Activated CD4-positive, alpha-beta T cell treated with anti-CD3 and anti-CD28 coated beads, Interleukin-2, amount 10 ng/mL, durations not matched to agents 24 days and 14 days (primary cell): Measurements from ENCODE around the gene LRRC1. TPM values are rescaled to one million over a fixed set of nuclear protein-coding genes. Genes with fewer than 3 reads are reported as not detected.

Experiments
- DNase-seq: peaks from one replicate; pipeline ENCODE4 v3.0.0; 2022
- H3K27ac Mint-ChIP-seq: one replicate; pipeline ENCODE4 v1.8.0; 2022; ENCODE audit warnings: mild to moderate bottlenecking, mixed read lengths
- H3K27me3 Mint-ChIP-seq: one replicate; pipeline ENCODE4 v1.8.0; 2022; ENCODE audit warnings: mixed read lengths
- H3K36me3 Mint-ChIP-seq: one replicate; pipeline ENCODE4 v1.8.0; 2022; ENCODE audit warnings: low read depth, mild to moderate bottlenecking, mixed read lengths
- H3K4me1 Mint-ChIP-seq: one replicate; pipeline ENCODE4 v1.8.0; 2021; ENCODE audit warnings: mixed read lengths
- H3K4me3 Mint-ChIP-seq: one replicate; pipeline ENCODE4 v1.8.0; 2022; ENCODE audit warnings: mild to moderate bottlenecking, moderate library complexity, mixed read lengths
- H3K9me3 Mint-ChIP-seq: one replicate; pipeline ENCODE4 v1.8.0; 2021; ENCODE audit warnings: mixed read lengths
- intact Hi-C: fragments of 100-400 bp; cut with micrococcal nuclease; formaldehyde crosslinking; loops from one replicate; pipeline ENCODE4 v1.15.1; 2023
- total RNA-seq: library from RNA; stranded (reverse); gene quantifications from 2 replicates; pipeline ENCODE4 v1.2.3, GENCODE V29; 2022

Gene LRRC1
- total RNA-seq, 1 donor from 2014 or later, result 2.7 TPM

DNA sequence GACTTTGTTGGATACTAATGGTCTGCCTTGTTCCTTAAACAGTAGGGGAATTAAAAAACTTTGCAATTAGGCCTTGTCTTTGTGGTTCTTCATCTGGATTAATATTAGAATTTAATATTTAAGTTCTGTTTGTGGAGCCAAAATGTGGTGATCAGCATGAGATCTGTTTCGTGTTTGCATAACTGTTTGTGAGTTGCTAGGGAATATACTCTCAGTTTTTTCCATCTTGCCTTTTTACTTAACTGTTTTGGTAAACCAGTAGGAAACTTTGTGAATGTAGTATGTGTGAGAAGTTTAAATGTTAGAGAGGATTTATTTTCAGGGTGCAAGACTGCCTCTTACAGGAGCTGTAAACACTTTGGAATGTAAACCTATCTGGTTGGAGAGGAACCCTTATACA lies 35.6 kb downstream of the LRRC1 start:
- Mint-ChIP-seq H3K4me1 (peaks cover 5% of the 10 kb centered on the region), H3K27me3 (peaks cover 2% of the 10 kb centered on the region), H3K27ac (no peak overlapping the region), H3K36me3 (no peaks in the 10 kb centered on the region), H3K4me3 (no peak overlapping the region), H3K9me3 (no peaks in the 10 kb centered on the region)
- peak; percentile 2 for DNase-seq
- intact Hi-C loops, result loop anchor here (10.0 kb wide), 1 partner anchor 134 kb away; no protein-coding TSS in a partner anchor

DNA sequence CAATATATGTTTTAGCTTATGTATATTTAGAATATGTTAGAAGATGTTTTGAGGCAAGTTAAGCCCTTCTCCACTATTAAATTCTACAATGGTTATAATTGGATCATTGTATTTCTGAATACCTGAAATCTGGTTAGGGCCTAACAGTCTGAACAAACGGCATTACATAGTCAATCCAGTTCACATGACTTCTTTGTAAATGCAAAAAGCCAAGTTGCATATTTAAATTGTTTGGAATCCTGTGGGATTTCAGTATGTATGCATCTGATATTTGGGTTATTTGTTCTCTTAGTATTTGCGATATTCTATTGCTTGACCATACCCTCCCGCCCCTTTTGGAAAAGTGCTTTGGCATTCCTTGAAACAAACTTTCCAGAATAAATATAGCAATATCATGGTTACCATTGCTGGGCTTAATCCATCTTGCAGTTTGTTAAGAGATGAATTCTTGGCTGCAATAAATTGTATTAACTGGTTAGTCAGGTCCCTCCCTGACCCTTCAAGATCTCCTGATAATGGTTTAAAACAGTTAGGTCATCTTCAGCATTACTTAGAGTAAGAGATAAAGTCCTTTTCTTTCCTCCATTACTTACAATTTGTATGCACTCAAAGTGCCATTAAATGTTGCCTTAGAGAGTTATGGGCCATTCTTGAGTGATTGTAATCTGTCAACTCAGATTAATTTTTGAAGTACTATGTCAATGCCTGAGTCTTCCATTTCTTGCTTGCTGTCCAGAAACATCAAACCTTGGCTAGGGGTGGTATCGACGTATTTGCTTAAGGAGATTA lies 36.5 kb downstream of the LRRC1 start:
- no peak overlapping the region for H3K27ac Mint-ChIP-seq
- peaks cover 3% of the 10 kb centered on the region for H3K4me1 Mint-ChIP-seq
- intact Hi-C loops, result loop anchor here (10.0 kb wide), 1 partner anchor 134 kb away; no protein-coding TSS in a partner anchor
- H3K27me3 Mint-ChIP-seq, result peaks cover 2% of the 10 kb centered on the region
- peak; percentile 9 for DNase-seq
- no peak overlapping the region for H3K4me3 Mint-ChIP-seq
- no peaks in the 10 kb centered on the region for H3K36me3 Mint-ChIP-seq
- H3K9me3 Mint-ChIP-seq, result no peaks in the 10 kb centered on the region

DNA sequence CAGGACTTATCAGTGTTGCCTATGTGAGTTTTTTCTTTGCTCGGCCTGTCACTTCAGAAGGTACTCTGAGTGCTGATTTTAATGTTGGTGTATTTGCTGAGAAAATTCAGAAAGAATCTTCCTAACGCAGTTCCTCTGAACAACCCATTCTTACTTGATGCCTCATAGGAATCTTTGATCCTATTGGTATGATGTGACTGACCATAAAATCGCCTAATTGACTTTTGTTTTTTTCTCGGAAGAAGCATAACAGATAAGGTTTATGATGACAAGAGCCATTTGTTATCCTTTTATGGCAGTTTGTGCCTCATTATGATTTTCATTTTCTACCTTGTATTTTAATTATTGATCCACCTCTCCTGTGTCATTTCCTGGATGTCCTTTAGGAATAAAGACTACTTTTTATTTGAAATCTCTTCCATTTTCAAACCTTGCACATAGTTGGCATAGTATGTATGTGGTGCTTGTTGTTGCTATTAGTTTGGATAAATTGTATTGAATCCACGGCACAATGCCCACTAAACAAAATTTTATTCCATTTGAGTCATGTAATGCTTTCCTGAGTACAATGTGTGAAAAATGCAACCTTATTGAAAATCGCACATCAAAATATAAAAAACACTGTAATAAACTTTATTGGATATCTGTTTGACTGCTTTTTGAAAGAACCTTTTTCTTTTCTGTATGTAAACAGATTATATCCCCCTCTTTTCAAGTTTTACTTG lies 37.3 kb downstream of the LRRC1 start:
- peaks cover 3% of the 10 kb centered on the region for H3K4me1 Mint-ChIP-seq
- H3K27ac Mint-ChIP-seq, result no peak overlapping the region

DNA sequence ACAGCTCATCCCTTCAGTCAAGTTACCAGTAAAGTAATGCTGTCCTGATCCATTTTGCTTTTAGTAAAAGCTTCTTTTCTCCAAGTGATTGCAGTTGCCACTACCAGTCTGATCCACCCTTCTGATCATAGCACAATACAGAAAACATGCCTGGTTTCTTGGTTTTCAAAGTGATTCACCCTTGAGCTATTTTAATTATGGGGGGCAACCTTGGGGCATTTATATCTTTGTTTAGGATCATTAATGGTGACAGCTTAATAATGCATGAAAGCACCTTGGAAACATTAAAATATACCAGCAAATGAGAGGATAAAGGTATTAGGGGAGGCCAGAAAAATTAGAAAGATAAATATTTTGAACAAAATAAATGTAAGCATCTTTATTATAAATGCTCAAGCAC lies 38.4 kb downstream of the LRRC1 start:
- intact Hi-C loops, result loop anchor here (10.0 kb wide), 1 partner anchor 132 kb away; no protein-coding TSS in a partner anchor
- H3K36me3 Mint-ChIP-seq, result no peaks in the 10 kb centered on the region
- peaks cover 2% of the 10 kb centered on the region for H3K27me3 Mint-ChIP-seq
- no peaks in the 10 kb centered on the region for H3K9me3 Mint-ChIP-seq
- DNase-seq, result no peak
- no peak overlapping the region for H3K27ac Mint-ChIP-seq
- H3K4me1 Mint-ChIP-seq, result no peaks in the 10 kb centered on the region
- no peak overlapping the region for H3K4me3 Mint-ChIP-seq

More for the DNA sequence above, 37.3 kb downstream of the LRRC1 start:
- peaks cover 2% of the 10 kb centered on the region for H3K27me3 Mint-ChIP-seq
- no peak overlapping the region for H3K4me3 Mint-ChIP-seq
- DNase-seq, result no peak
- no peaks in the 10 kb centered on the region for H3K9me3 Mint-ChIP-seq
- no peaks in the 10 kb centered on the region for H3K36me3 Mint-ChIP-seq
- intact Hi-C loops, result loop anchor here (10.0 kb wide), 1 partner anchor 133 kb away; no protein-coding TSS in a partner anchor

DNA sequence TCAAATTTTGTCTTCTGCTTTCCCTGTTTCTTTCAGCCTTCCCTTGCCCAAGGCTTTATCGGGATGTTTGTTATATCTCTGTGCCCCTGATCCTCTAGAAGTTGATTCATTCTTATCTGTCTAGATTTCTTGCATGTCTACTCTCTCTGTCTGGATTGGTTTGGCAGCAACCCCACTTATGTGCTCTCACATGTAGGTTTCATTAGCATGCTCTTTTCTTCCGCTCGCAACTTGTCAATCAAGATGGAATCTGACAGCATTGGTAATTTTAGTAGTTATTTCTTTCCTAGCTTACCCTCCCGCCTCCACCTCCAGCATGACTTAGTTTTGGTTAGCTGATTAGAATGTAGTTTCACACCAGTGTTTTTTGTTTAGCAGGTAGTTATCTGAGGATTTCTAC lies 39.3 kb downstream of the LRRC1 start:
- no peak overlapping the region for H3K27ac Mint-ChIP-seq
- intact Hi-C loops, result loop anchor here (10.0 kb wide), 1 partner anchor 131 kb away; no protein-coding TSS in a partner anchor
- H3K27me3 Mint-ChIP-seq, result peaks cover 5% of the 10 kb centered on the region
- H3K36me3 Mint-ChIP-seq, result no peaks in the 10 kb centered on the region
- H3K4me1 Mint-ChIP-seq, result no peaks in the 10 kb centered on the region
- DNase-seq, result no peak
- H3K4me3 Mint-ChIP-seq, result no peak overlapping the region
- H3K9me3 Mint-ChIP-seq, result no peaks in the 10 kb centered on the region

DNA sequence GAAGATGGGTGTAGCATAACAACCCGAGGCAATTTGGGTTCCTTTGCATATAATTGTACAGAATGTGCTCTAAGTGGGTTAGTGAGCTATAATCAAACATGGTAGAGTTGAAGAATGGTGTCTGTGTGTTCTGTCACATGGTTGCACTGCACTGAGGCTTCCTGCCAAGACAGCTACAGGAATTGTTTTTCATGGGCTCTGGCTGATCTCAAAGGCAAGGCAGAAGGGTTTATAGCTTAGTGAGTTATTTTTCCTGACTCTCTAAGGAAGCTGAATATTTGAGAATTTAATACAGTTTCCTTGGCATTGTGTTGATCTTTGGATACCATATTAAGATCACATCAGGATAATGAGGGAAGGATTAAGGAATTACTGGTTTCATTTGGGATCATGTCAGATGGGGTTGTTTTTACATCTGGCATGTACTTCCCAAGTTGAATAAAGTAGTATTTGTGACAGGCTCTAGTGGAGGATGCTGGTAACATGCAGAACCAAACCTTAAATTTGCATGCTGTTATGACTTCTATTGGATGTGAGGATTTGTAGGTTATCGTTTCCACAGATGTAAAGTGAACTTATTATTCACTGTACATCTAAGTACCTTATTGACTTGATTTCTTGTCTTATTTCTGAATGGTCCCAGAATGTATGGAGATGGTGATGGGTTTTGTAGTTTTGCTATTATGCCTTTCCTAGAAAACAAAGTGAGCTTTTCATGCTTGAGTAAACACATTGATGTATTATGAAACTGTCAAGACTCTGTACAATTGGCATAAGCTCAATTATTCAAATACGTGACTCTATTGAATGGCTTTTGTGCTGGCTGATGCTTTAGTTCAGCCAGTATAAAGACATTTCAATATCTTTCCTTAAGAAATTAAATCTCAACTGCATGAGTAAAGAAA lies 43.3 kb downstream of the LRRC1 start:
- no peak for DNase-seq
- H3K9me3 Mint-ChIP-seq, result no peaks in the 10 kb centered on the region
- no peaks in the 10 kb centered on the region for H3K36me3 Mint-ChIP-seq
- no peak overlapping the region for H3K27ac Mint-ChIP-seq
- no peak overlapping the region for H3K4me3 Mint-ChIP-seq
- no peaks in the 10 kb centered on the region for H3K4me1 Mint-ChIP-seq
- H3K27me3 Mint-ChIP-seq, result peaks cover 5% of the 10 kb centered on the region
- intact Hi-C loops, result loop anchor here (10.0 kb wide), 1 partner anchor 127 kb away; no protein-coding TSS in a partner anchor

DNA sequence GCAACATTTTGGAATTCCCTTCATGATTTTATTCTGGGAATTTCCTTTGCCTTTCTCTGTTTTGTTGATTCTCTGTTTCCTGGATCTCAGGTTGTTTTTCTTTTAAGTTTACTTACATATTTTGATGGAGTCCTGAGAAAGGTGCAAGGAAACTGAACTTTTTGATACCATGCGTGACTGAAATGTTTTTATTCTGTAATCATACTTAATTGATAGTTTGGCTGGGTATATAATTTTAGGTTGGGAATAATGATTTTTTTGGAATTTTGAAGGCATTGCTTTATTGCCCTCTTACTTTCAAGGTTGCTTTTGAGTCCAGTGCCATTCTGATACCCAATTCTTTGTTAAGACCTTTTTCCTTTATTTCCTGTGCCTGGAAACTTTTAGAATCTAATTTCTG lies 45.2 kb downstream of the LRRC1 start:
- H3K4me1 Mint-ChIP-seq, result no peaks in the 10 kb centered on the region
- H3K36me3 Mint-ChIP-seq, result no peaks in the 10 kb centered on the region
- no peak overlapping the region for H3K27ac Mint-ChIP-seq
- no peaks in the 10 kb centered on the region for H3K9me3 Mint-ChIP-seq
- no peak for DNase-seq
- no peak overlapping the region for H3K4me3 Mint-ChIP-seq
- intact Hi-C loops, result no loop called here
- peaks cover 2% of the 10 kb centered on the region for H3K27me3 Mint-ChIP-seq

DNA sequence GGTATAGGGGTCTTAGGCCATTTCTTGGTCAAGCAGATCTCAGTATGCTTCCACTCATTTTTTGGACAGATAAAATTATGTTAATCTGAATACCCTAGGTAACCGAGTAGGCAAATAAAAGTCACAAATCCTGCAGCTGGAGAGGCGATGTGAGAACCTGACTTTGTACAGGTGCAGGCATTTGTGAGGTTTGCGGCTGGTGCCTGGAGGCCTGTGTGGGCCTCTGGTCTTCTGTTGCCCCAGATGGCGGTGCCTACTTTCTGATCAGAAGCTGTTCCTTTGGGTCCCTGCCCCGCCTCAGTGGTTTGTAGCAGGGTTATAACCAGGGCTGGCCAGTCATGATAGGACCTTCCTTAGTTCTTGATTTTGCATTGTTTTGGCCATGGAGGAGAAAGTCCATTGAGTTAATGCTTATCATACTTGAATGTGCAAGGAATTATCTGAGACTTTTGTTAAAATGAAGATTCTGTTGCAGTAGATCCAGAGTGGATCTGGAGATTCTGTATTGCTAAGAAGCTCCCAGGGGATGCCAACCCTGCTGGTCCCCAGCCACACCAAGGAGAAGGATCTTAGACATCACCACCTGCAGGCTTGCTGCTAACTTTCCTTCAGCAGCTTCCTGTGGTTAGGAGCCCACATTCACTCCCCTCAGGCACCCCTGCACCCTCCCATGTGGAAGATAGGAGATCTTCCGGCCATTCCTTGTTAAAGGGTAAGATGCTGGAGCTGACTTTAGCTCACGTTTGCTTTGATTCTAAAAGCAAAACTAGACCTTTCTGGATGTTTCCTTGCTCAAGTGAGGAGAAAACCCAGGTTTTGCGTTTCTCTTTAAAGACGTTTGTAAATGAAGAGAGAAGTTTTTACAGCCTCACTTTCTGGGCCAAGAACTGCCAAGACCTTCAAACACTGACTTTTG lies 50.7 kb downstream of the LRRC1 start:
- H3K27me3 Mint-ChIP-seq, result no peaks in the 10 kb centered on the region
- intact Hi-C loops, result no loop called here
- H3K9me3 Mint-ChIP-seq, result no peaks in the 10 kb centered on the region
- H3K27ac Mint-ChIP-seq, result no peak overlapping the region
- no peaks in the 10 kb centered on the region for H3K4me1 Mint-ChIP-seq
- DNase-seq, result no peak
- no peak overlapping the region for H3K4me3 Mint-ChIP-seq
- no peaks in the 10 kb centered on the region for H3K36me3 Mint-ChIP-seq

DNA sequence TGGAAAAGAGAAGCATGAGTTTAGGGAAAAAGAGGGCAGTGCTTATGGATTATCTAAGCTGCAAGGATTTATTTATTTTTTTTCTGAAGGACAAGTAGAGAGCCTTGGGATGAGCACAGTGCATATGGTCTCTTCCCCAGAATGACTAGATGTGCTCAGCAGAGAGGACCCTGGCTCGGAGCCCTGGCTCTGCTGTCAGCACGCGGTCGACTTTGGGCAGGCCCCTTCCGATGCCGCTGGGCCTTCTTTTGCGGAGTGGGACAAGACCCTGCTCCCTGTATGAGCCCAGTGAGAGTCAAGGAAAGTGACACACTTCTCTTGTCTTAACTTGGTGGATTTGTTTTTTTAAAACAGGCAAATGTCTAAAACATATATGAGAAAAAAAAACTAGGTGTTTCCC lies 51.4 kb downstream of the LRRC1 start:
- no peaks in the 10 kb centered on the region for H3K27me3 Mint-ChIP-seq
- H3K4me1 Mint-ChIP-seq, result no peaks in the 10 kb centered on the region

DNA sequence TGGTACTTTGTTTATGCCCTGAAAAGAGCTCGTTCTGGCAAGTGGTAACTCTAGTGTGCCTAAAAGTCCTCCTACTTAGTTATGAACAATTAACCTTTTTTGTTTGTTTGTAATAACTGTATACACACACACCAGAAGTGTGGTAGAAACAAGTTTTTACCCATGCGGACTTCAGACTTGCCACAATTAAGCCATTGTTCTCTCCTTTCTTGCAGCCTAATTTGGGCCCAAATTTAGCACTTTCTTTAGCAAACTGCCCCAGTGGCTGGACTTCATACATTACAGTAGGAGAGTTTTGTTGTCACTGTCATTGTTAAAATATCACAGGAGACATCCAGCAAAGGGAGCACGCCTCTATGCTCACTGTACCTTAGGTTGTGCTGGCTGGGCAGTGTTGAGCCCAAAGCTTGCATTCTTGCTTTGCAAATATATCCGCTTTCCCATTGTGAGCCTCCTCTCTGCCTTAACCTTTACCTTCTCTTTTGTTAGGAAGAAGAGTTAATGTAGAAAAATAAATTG lies 53.0 kb downstream of the LRRC1 start:
- no peak for DNase-seq
- Mint-ChIP-seq H3K36me3 (peaks cover 2% of the 10 kb centered on the region), H3K4me1 (no peaks in the 10 kb centered on the region), H3K9me3 (no peaks in the 10 kb centered on the region), H3K27me3 (no peaks in the 10 kb centered on the region), H3K4me3 (no peak overlapping the region), H3K27ac (no peak overlapping the region)
- intact Hi-C loops, result no loop called here

More for the DNA sequence above, 51.4 kb downstream of the LRRC1 start:
- Mint-ChIP-seq H3K4me3 (no peak overlapping the region), H3K9me3 (no peaks in the 10 kb centered on the region), H3K36me3 (no peaks in the 10 kb centered on the region), H3K27ac (no peak overlapping the region)
- intact Hi-C loops, result no loop called here
- no peak for DNase-seq

DNA sequence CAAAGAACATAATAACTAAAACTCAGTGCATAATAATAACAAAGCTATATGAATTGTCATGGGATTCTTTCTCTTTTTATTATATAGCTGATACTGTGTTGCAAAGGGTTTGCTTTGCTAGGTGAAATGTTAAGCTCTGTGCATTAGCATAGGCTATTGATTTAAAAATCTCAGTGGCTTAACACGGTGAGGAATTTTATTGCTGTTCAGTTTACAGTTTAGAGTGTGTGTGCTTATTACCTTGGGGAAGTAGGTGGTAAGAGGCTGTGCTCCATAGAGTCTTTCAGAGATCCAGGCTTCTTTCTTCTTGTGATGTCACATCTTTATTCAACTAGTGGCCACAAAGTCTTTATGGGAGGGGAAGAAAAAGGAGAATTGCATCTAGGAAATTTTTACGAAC lies 55.7 kb downstream of the LRRC1 start:
- no peak for DNase-seq
- no peaks in the 10 kb centered on the region for H3K9me3 Mint-ChIP-seq
- H3K4me1 Mint-ChIP-seq, result peaks cover 10% of the 10 kb centered on the region
- peaks cover 2% of the 10 kb centered on the region for H3K36me3 Mint-ChIP-seq
- H3K27ac Mint-ChIP-seq, result no peak overlapping the region
- H3K4me3 Mint-ChIP-seq, result no peak overlapping the region
- H3K27me3 Mint-ChIP-seq, result no peaks in the 10 kb centered on the region
- intact Hi-C loops, result no loop called here

DNA sequence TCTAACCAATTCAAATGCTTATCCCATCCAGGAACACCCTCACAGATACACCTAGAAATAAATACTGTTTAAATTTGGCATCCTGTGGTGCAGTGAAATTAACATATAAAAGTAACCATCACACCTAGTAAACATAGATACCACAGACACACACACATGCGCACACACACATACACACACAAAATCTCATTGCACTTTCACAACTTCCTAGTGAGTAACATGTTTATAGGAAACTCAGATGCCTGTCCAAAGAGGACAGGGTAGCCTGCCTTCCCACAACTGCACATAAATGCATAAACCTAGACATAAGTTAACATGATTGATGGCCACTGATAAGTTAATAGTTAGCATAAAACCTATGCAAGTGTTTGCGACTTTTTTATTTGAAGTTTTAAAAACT lies 56.8 kb downstream of the LRRC1 start:
- no peaks in the 10 kb centered on the region for H3K9me3 Mint-ChIP-seq
- intact Hi-C loops, result no loop called here
- H3K4me1 Mint-ChIP-seq, result peaks cover 10% of the 10 kb centered on the region
- no peak for DNase-seq
- H3K27me3 Mint-ChIP-seq, result no peaks in the 10 kb centered on the region
- H3K36me3 Mint-ChIP-seq, result peaks cover 2% of the 10 kb centered on the region
- no peak overlapping the region for H3K27ac Mint-ChIP-seq
- H3K4me3 Mint-ChIP-seq, result no peak overlapping the region
